ENCODE data around the gene RNU6-9.
A peak's percentile ranks its signal among the peaks of the same experiment; 100 is the strongest.
"Not testable (repeated sequence)": the region's sequence is repeated elsewhere in the genome, so short reads cannot be mapped to it uniquely, and the experiment has no call there.

The RNU6-9 gene

DNA sequence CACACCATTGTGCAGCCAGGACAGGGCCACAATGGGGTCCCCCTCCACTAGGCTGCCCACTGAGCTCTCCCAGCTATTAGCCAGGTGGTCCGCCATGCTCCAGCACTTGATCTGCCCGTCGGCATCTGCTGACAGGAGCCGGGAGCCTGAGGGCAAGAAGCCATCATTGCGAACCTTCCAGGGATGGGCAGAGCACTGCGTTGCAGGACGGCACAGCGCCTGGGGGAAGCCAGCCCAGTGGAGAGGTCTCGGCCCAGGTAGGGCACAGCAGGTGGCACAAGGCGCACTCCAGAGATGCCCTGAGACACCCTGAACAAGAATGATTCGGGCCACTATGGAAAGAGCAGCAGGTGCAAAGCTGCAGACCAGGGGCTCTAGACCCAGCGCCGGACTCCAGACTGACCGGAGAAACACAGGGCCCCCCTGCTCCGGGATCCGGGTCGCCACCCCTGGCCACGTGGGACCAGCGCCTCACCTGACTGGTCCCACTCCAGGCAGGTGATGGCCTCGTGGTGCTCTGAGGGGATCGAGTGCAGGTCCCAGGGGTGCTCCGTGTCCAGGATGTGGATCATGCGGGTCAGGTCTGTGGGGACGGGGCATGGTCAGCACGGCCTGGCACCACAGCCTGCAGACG, 3.5 kb upstream of the RNU6-9 start:
- Histone ChIP-seq H3K27me3 (replicated peaks; ENCODE audit: insufficient read depth, low read length) (no peaks in the 10 kb centered on the region), H3K4me2 (ENCODE audit: low read depth, low read length) (no peak overlapping the region), H3F3A (ENCODE audit: insufficient read depth, low read length) (no peaks in the 10 kb centered on the region), H3K36me3 (replicated peaks; ENCODE audit: insufficient read depth, low read length) (no peaks in the 10 kb centered on the region), H3K9me2 (replicated peaks; ENCODE audit: insufficient read depth, low read length) (no peaks in the 10 kb centered on the region), H3K9ac (ENCODE audit: low read length) (no peak overlapping the region), H3K27ac (ENCODE audit: low read length) (no peak overlapping the region), H4K20me1 (ENCODE audit: insufficient read depth, low read length) (no peaks in the 10 kb centered on the region; the same call in 1 of the 2 replicates), H3K4me1 (ENCODE audit: low read length) (no peaks in the 10 kb centered on the region), H3K4me3 (ENCODE audit: low read length) (no peak overlapping the region), H3K79me2 (ENCODE audit: low read length) (peaks cover 31% of the 10 kb centered on the region), H3K9me3 (replicated peaks; ENCODE audit: insufficient read depth, low read length) (no peaks in the 10 kb centered on the region), H2AFZ (ENCODE audit: low read length) (no peak overlapping the region)
- no peak for TF ChIP-seq EZH2phosphoT487 (IDR thresholded peaks at IDR 0.05; ENCODE audit: low read length)
- TF ChIP-seq, protein P1, sequence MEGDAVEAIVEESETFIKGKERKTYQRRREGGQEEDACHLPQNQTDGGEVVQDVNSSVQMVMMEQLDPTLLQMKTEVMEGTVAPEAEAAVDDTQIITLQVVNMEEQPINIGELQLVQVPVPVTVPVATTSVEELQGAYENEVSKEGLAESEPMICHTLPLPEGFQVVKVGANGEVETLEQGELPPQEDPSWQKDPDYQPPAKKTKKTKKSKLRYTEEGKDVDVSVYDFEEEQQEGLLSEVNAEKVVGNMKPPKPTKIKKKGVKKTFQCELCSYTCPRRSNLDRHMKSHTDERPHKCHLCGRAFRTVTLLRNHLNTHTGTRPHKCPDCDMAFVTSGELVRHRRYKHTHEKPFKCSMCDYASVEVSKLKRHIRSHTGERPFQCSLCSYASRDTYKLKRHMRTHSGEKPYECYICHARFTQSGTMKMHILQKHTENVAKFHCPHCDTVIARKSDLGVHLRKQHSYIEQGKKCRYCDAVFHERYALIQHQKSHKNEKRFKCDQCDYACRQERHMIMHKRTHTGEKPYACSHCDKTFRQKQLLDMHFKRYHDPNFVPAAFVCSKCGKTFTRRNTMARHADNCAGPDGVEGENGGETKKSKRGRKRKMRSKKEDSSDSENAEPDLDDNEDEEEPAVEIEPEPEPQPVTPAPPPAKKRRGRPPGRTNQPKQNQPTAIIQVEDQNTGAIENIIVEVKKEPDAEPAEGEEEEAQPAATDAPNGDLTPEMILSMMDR (IDR thresholded peaks at IDR 0.05; ENCODE audit: low read length): no peak
- no peak for TF ChIP-seq EZH2 (optimal IDR thresholded peaks at IDR 0.05; ENCODE audit: low read depth, low read length)
- no peak for DNase-seq

GRCh38 chr19:890831-891230, 2.5 kb upstream of the RNU6-9 start:
- Histone ChIP-seq H3K4me3 (ENCODE audit: low read length) (no peak overlapping the region), H3K27me3 (replicated peaks; ENCODE audit: insufficient read depth, low read length) (no peaks in the 10 kb centered on the region), H2AFZ (ENCODE audit: low read length) (no peak overlapping the region), H3K4me2 (ENCODE audit: low read depth, low read length) (no peak overlapping the region), H3K9ac (ENCODE audit: low read length) (no peak overlapping the region), H4K20me1 (ENCODE audit: insufficient read depth, low read length) (no peaks in the 10 kb centered on the region; the same call in 1 of the 2 replicates), H3F3A (ENCODE audit: insufficient read depth, low read length) (no peaks in the 10 kb centered on the region), H3K4me1 (ENCODE audit: low read length) (no peaks in the 10 kb centered on the region), H3K27ac (ENCODE audit: low read length) (no peak overlapping the region), H3K79me2 (ENCODE audit: low read length) (peaks cover 31% of the 10 kb centered on the region), H3K36me3 (replicated peaks; ENCODE audit: insufficient read depth, low read length) (no peaks in the 10 kb centered on the region), H3K9me3 (replicated peaks; ENCODE audit: insufficient read depth, low read length) (no peaks in the 10 kb centered on the region), H3K9me2 (replicated peaks; ENCODE audit: insufficient read depth, low read length) (no peaks in the 10 kb centered on the region)
- no peak for DNase-seq
- TF ChIP-seq EZH2phosphoT487 (IDR thresholded peaks at IDR 0.05; ENCODE audit: low read length) (no peak), EZH2 (optimal IDR thresholded peaks at IDR 0.05; ENCODE audit: low read depth, low read length) (no peak)
- TF ChIP-seq, protein P1 (IDR thresholded peaks at IDR 0.05; ENCODE audit: low read length): no peak

DNA sequence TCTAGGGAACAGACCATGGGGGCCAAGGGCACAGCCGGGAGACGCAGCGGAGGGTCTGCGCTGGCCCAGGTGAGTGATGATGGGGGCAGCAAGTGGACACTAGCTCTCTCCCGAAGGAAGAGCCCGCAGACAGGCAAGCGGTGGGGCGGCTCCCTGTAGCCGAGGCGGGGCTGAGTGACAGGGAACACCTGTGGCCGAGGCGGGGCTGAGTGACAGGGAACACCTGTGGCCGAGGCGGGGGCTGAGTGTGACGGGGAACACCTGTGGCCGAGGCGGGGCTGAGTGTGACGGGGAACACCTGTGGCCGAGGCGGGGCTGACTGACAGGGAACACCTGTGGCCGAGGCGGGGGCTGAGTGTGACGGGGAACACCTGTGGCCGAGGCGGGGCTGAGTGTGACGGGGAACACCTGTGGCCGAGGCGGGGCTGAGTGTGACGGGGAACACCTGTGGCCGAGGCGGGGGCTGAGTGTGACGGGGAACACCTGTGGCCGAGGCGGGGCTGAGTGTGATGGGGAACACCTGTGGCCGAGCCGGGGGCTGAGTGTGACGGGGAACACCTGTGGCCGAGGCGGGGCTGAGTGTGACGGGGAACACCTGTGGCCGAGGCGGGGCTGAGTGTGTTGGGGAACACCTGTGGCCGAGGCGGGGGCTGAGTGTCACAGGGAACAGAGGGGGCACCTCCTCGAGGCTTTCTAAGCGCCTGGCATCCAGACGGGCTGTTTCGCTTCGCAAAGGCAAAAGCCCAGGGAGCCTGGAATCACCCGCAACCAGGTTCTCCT, 1.7 kb upstream of the RNU6-9 start:
- not testable (repeated sequence) for H4K20me1 ChIP-seq (ENCODE audit: insufficient read depth, low read length); H3K27me3 ChIP-seq (replicated peaks; ENCODE audit: insufficient read depth, low read length); H3K4me1 ChIP-seq (ENCODE audit: low read length); H3K9me2 ChIP-seq (replicated peaks; ENCODE audit: insufficient read depth, low read length); DNase-seq; H2AFZ ChIP-seq (ENCODE audit: low read length); H3F3A ChIP-seq (ENCODE audit: insufficient read depth, low read length); H3K27ac ChIP-seq (ENCODE audit: low read length); H3K9me3 ChIP-seq (replicated peaks; ENCODE audit: insufficient read depth, low read length); H3K36me3 ChIP-seq (replicated peaks; ENCODE audit: insufficient read depth, low read length)
- Histone ChIP-seq H3K79me2 (ENCODE audit: low read length) (peaks cover 31% of the 10 kb centered on the region), H3K4me2 (ENCODE audit: low read depth, low read length) (peak overlapping the region; percentile 74; the same call in 1 of the 2 replicates), H3K9ac (ENCODE audit: low read length) (peak overlapping the region; percentile 93; the same call in 1 of the 2 replicates), H3K4me3 (ENCODE audit: low read length) (peak overlapping the region; percentile 94)
